Stimulated activated CD8-positive, alpha-beta memory T cell treated with anti-CD3 and anti-CD28 coated beads, Interleukin-4, amount 100 ng/mL, for 4 hours (primary cell): Measurements from ENCODE around the gene SMG6.

ENCODE experiments used
- DNase-seq, 2 donors: peaks; one replicate each; pipeline ENCODE4 v3.0.0-alpha.2; 2020; ENCODE audit warnings: low read depth in 2 of 2, low spot score in 1 of 2

The SMG6 gene

GRCh38 chr17:2084036-2084765 is 219.4 kb downstream of the SMG6 start:
- no peak for DNase-seq

GRCh38 chr17:2083613-2084035 is 220.0 kb downstream of the SMG6 start:
- DNase-seq = no peak

GRCh38 chr17:2082003-2082781 is 221.4 kb downstream of the SMG6 start:
- DNase-seq = no peak

GRCh38 chr17:2081564-2081963 is 222.0 kb downstream of the SMG6 start:
- no peak for DNase-seq

- DNase-seq = no peak
Measured at GRCh38 chr17:2077040-2077439, 226.5 kb downstream of the SMG6 start.

GRCh38 chr17:2076087-2076984 is 227.2 kb downstream of the SMG6 start:
- DNase-seq = no peak

GRCh38 chr17:2075336-2076086 is 228.1 kb downstream of the SMG6 start:
- no peak for DNase-seq

GRCh38 chr17:2074919-2075318 is 228.7 kb downstream of the SMG6 start:
- no peak for DNase-seq

- DNase-seq = no peak
Measured at GRCh38 chr17:2071455-2072281, 231.9 kb downstream of the SMG6 start.

GRCh38 chr17:2071024-2071385 is 232.6 kb downstream of the SMG6 start:
- no peak for DNase-seq

- DNase-seq = no peak
Measured at GRCh38 chr17:2070241-2071023, 233.2 kb downstream of the SMG6 start.

- no peak for DNase-seq
Measured at GRCh38 chr17:2068519-2069051, 235.0 kb downstream of the SMG6 start.

GRCh38 chr17:2068031-2068518 is 235.5 kb downstream of the SMG6 start:
- DNase-seq = no peak

- no peak for DNase-seq
Measured at GRCh38 chr17:2067608-2068024, 236.0 kb downstream of the SMG6 start.

GRCh38 chr17:2067048-2067561 is 236.5 kb downstream of the SMG6 start:
- DNase-seq = no peak

- DNase-seq = no peak
Measured at GRCh38 chr17:2065949-2066400, 237.6 kb downstream of the SMG6 start.

GRCh38 chr17:2064980-2065785 is 238.4 kb downstream of the SMG6 start:
- DNase-seq = no peak
